Measurements from ENCODE around the gene UCK2.

UCK2 gene

GRCh38 chr1:165807613-165808012 is 19.8 kb upstream of the UCK2 start:
- in situ Hi-C loops (cut with HindIII; ENCODE audit: low sequenced_read_pairs) = no loop called here
- no peak overlapping the region for H3K4me3 ChIP-seq (ENCODE audit: low read depth, low read length)
- no peak for DNase-seq (ENCODE audit: low read depth)
- no peak for TF ChIP-seq CTCF (IDR thresholded peaks at IDR 0.05; ENCODE audit: low read depth, low read length, missing control alignments)

- no peak for TF ChIP-seq CTCF (IDR thresholded peaks at IDR 0.05; ENCODE audit: low read depth, low read length, missing control alignments)
- H3K4me3 ChIP-seq (ENCODE audit: low read depth, low read length) = no peak overlapping the region
- in situ Hi-C loops (cut with HindIII; ENCODE audit: low sequenced_read_pairs) = no loop called here
- DNase-seq (ENCODE audit: low read depth) = no peak
Observed at GRCh38 chr1:165815725-165816124, 11.7 kb upstream of the UCK2 start.

- in situ Hi-C loops (cut with HindIII; ENCODE audit: low sequenced_read_pairs) = no loop called here
- no peak for TF ChIP-seq CTCF (IDR thresholded peaks at IDR 0.05; ENCODE audit: low read depth, low read length, missing control alignments)
- no peak overlapping the region for H3K4me3 ChIP-seq (ENCODE audit: low read depth, low read length)
- DNase-seq (ENCODE audit: low read depth) = no peak
Observed at GRCh38 chr1:165816157-165816556, 11.3 kb upstream of the UCK2 start.

- DNase-seq (ENCODE audit: low read depth) = no peak
- TF ChIP-seq CTCF (IDR thresholded peaks at IDR 0.05; ENCODE audit: low read depth, low read length, missing control alignments) = no peak
- H3K4me3 ChIP-seq (ENCODE audit: low read depth, low read length) = no peak overlapping the region
- in situ Hi-C loops (cut with HindIII; ENCODE audit: low sequenced_read_pairs) = no loop called here
Observed at GRCh38 chr1:165816826-165817497, 10.5 kb upstream of the UCK2 start.

- no peak overlapping the region for H3K4me3 ChIP-seq (ENCODE audit: low read depth, low read length)
- no peak for TF ChIP-seq CTCF (IDR thresholded peaks at IDR 0.05; ENCODE audit: low read depth, low read length, missing control alignments)
- in situ Hi-C loops (cut with HindIII; ENCODE audit: low sequenced_read_pairs) = no loop called here
- DNase-seq (ENCODE audit: low read depth) = no peak
Observed at GRCh38 chr1:165823552-165824268, 3.7 kb upstream of the UCK2 start.

GRCh38 chr1:165824269-165824643 is 3.2 kb upstream of the UCK2 start:
- no peak for TF ChIP-seq CTCF (IDR thresholded peaks at IDR 0.05; ENCODE audit: low read depth, low read length, missing control alignments)
- in situ Hi-C loops (cut with HindIII; ENCODE audit: low sequenced_read_pairs) = no loop called here

More at GRCh38 chr1:165824269-165824643, 3.2 kb upstream of the UCK2 start:
- no peak overlapping the region for H3K4me3 ChIP-seq (ENCODE audit: low read depth, low read length)
- no peak for DNase-seq (ENCODE audit: low read depth)
